Measurements from ENCODE around the gene DYNLL2.
"Not testable (repeated sequence)": the region's sequence is repeated elsewhere in the genome, so short reads cannot be mapped to it uniquely, and the experiment has no call there.

The DYNLL2 gene

GRCh38 chr17:58107306-58107705 lies 24.1 kb downstream of the DYNLL2 start:
- no peak for DNase-seq

GRCh38 chr17:58109197-58109596 lies 26.0 kb downstream of the DYNLL2 start:
- DNase-seq, result no peak

- DNase-seq, result no peak
These were observed 26.8 kb downstream of the DYNLL2 start for GRCh38 chr17:58110012-58110411.

- DNase-seq, result no peak
These were observed 28.5 kb downstream of the DYNLL2 start for GRCh38 chr17:58111676-58112075.

- peak; percentile 92 for DNase-seq
These were observed 29.9 kb downstream of the DYNLL2 start for GRCh38 chr17:58112970-58113631.

- no peak for DNase-seq
These were observed 30.7 kb downstream of the DYNLL2 start for GRCh38 chr17:58113947-58114346.

- DNase-seq, result no peak
These were observed 34.2 kb downstream of the DYNLL2 start for GRCh38 chr17:58117382-58117781.

- no peak for DNase-seq
These were observed 36.3 kb downstream of the DYNLL2 start for GRCh38 chr17:58119491-58119890.

- DNase-seq, result peak; percentile 26 to 58
These were observed 37.1 kb downstream of the DYNLL2 start for GRCh38 chr17:58120195-58120822.

GRCh38 chr17:58121925-58122324 lies 38.7 kb downstream of the DYNLL2 start:
- DNase-seq, result no peak

- no peak for DNase-seq
These were observed 44.6 kb downstream of the DYNLL2 start for GRCh38 chr17:58127846-58128245.

- not testable (repeated sequence) for DNase-seq
These were observed 49.5 kb downstream of the DYNLL2 start for GRCh38 chr17:58132697-58133096.

GRCh38 chr17:58136669-58137279 lies 53.6 kb downstream of the DYNLL2 start:
- DNase-seq, result no peak

- no peak for DNase-seq
These were observed 58.3 kb downstream of the DYNLL2 start for GRCh38 chr17:58141505-58141904.

- DNase-seq, result not testable (repeated sequence)
These were observed 60.1 kb downstream of the DYNLL2 start for GRCh38 chr17:58143335-58143734.

GRCh38 chr17:58144801-58145200 lies 61.6 kb downstream of the DYNLL2 start:
- no peak for DNase-seq
